Measurements from ENCODE around the gene PJA2.

PJA2 gene

GRCh38 chr5:109413458-109413857 lies 3.7 kb upstream of the PJA2 start:
- H3K36me3 ChIP-seq (ENCODE audit: low read length) = no peaks in the 10 kb centered on the region
- no peak overlapping the region for H3K9ac ChIP-seq (ENCODE audit: low read length)
- no peak overlapping the region for H3K4me3 ChIP-seq (ENCODE audit: insufficient read depth, low read length, poor library complexity, severe bottlenecking)
- H3K9me2 ChIP-seq (replicated peaks; ENCODE audit: insufficient read depth, low read length) = no peaks in the 10 kb centered on the region
- H3K27ac ChIP-seq (ENCODE audit: low read depth, low read length) = no peak overlapping the region
- H3K79me2 ChIP-seq (ENCODE audit: insufficient read depth, low read length) = peaks cover 8% of the 10 kb centered on the region
- H4K20me1 ChIP-seq (ENCODE audit: low read depth, low read length) = no peaks in the 10 kb centered on the region
- H3F3A ChIP-seq (ENCODE audit: insufficient read depth) = peaks cover 21% of the 10 kb centered on the region
- H3K4me2 ChIP-seq (ENCODE audit: low read depth, low read length, poor library complexity, severe bottlenecking) = no peak overlapping the region
- no peak overlapping the region for H2AFZ ChIP-seq (ENCODE audit: low read depth, low read length, severe bottlenecking)
- TF ChIP-seq EZH2phosphoT487 (conservative IDR thresholded peaks at IDR 0.05; ENCODE audit: low read length) = no peak
- TF ChIP-seq, protein P1, sequence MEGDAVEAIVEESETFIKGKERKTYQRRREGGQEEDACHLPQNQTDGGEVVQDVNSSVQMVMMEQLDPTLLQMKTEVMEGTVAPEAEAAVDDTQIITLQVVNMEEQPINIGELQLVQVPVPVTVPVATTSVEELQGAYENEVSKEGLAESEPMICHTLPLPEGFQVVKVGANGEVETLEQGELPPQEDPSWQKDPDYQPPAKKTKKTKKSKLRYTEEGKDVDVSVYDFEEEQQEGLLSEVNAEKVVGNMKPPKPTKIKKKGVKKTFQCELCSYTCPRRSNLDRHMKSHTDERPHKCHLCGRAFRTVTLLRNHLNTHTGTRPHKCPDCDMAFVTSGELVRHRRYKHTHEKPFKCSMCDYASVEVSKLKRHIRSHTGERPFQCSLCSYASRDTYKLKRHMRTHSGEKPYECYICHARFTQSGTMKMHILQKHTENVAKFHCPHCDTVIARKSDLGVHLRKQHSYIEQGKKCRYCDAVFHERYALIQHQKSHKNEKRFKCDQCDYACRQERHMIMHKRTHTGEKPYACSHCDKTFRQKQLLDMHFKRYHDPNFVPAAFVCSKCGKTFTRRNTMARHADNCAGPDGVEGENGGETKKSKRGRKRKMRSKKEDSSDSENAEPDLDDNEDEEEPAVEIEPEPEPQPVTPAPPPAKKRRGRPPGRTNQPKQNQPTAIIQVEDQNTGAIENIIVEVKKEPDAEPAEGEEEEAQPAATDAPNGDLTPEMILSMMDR (IDR thresholded peaks at IDR 0.05; ENCODE audit: insufficient read depth, low read length, poor library complexity, severe bottlenecking) = no peak
- H3K27me3 ChIP-seq (ENCODE audit: low read length) = no peaks in the 10 kb centered on the region
- H3K9me3 ChIP-seq (ENCODE audit: insufficient read depth, low read length) = no peaks in the 10 kb centered on the region

DNA sequence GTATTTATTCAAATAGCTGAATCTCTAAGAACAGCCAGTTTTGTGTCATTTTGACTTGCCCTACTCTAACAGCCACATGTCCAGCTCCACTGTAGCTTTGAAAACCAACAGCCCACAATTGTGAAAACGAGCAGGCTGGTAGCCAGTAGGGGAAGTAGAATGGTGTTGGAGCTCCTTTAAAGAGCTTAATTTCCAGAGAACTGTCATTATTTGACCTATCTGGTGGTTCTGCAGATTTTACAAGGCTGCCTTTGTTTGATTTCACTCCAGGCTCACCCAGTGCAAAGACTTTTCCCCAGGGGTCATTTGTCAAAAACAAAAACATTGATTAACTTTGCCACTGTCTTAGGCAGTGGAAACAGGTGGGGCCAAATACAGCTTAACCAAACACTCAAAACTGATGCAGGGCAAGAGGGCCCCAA lies 3.2 kb upstream of the PJA2 start:
- no peaks in the 10 kb centered on the region for H3K9me3 ChIP-seq (ENCODE audit: insufficient read depth, low read length)
- TF ChIP-seq, protein P1 (IDR thresholded peaks at IDR 0.05; ENCODE audit: insufficient read depth, low read length, poor library complexity, severe bottlenecking) = no peak
- TF ChIP-seq EZH2phosphoT487 (conservative IDR thresholded peaks at IDR 0.05; ENCODE audit: low read length) = no peak
- H3K27ac ChIP-seq (ENCODE audit: low read depth, low read length) = no peak overlapping the region
- H3K4me2 ChIP-seq (ENCODE audit: low read depth, low read length, poor library complexity, severe bottlenecking) = no peak overlapping the region
- no peak overlapping the region for H3K9ac ChIP-seq (ENCODE audit: low read length)
- H3K27me3 ChIP-seq (ENCODE audit: low read length) = no peaks in the 10 kb centered on the region
- H3K9me2 ChIP-seq (replicated peaks; ENCODE audit: insufficient read depth, low read length) = no peaks in the 10 kb centered on the region
- H3K79me2 ChIP-seq (ENCODE audit: insufficient read depth, low read length) = peaks cover 12% of the 10 kb centered on the region
- H3K4me3 ChIP-seq (ENCODE audit: insufficient read depth, low read length, poor library complexity, severe bottlenecking) = no peak overlapping the region
- H4K20me1 ChIP-seq (ENCODE audit: low read depth, low read length) = peaks cover 4% of the 10 kb centered on the region
- peaks cover 24% of the 10 kb centered on the region for H3F3A ChIP-seq (ENCODE audit: insufficient read depth)
- no peaks in the 10 kb centered on the region for H3K36me3 ChIP-seq (ENCODE audit: low read length)
- H2AFZ ChIP-seq (ENCODE audit: low read depth, low read length, severe bottlenecking) = no peak overlapping the region

DNA sequence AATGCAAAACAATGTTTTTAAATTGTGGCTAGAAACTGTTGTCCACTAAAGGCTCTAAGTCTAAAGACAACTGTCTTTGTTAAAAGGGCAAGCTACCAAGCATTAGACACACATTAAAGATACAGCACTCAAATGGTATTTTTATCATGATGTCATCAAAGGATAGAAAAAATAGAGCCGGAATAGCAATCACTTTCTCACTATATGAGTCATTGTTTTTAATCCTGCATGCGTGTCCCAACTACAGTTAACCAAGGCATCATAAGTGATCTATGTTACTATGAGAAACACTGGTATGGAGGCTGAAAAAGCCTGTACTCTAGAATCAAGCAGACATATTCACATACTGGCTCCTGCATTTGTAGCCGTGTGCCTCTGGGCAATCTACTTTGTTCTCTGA lies 1.9 kb upstream of the PJA2 start:
- Histone ChIP-seq H3K9me3 (ENCODE audit: insufficient read depth, low read length) (no peaks in the 10 kb centered on the region), H3F3A (ENCODE audit: insufficient read depth) (peaks cover 32% of the 10 kb centered on the region), H3K36me3 (ENCODE audit: low read length) (no peaks in the 10 kb centered on the region; the same call in 1 of the 2 replicates), H3K27ac (ENCODE audit: low read depth, low read length) (no peak overlapping the region), H3K9ac (ENCODE audit: low read length) (no peak overlapping the region), H3K4me3 (ENCODE audit: insufficient read depth, low read length, poor library complexity, severe bottlenecking) (no peak overlapping the region), H3K4me2 (ENCODE audit: low read depth, low read length, poor library complexity, severe bottlenecking) (peak overlapping the region; percentile 77), H3K79me2 (ENCODE audit: insufficient read depth, low read length) (peaks cover 26% of the 10 kb centered on the region), H2AFZ (ENCODE audit: low read depth, low read length, severe bottlenecking) (no peak overlapping the region), H3K27me3 (ENCODE audit: low read length) (no peaks in the 10 kb centered on the region), H3K9me2 (replicated peaks; ENCODE audit: insufficient read depth, low read length) (no peaks in the 10 kb centered on the region), H4K20me1 (ENCODE audit: low read depth, low read length) (peaks cover 17% of the 10 kb centered on the region)
- no peak for TF ChIP-seq EZH2phosphoT487 (conservative IDR thresholded peaks at IDR 0.05; ENCODE audit: low read length)
- TF ChIP-seq, protein P1 (IDR thresholded peaks at IDR 0.05; ENCODE audit: insufficient read depth, low read length, poor library complexity, severe bottlenecking) = no peak

Measured in SU-DHL-6 (cell line).